Kasumi-1 (cell line): ENCODE results near the gene PRKAA2.

Experiments used
- DNase-seq, 2 experiments: peaks; one replicate each; lab custom pipeline; 2025; lab: John Stamatoyannopoulos, UW

PRKAA2 gene

DNA sequence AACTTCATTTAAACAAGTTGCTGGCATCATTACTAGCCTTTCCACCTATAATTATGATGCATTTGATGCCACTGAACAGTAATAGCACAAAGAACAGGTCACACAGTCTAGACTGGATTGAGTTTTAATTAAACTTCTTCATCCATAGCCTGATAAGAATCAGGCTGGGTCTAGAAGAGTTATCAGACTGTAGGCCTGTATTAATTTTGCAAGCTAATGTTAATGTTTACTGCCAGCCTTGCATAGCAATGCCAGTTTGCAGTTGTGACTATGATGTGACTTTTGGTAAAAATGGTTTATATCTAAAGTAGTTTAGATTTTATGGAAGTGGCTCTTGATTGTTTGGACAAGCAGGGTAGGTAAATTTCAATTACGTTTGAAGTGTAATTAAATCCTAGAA lies 68.0 kb downstream of the PRKAA2 start:
- no peak for DNase-seq

DNA sequence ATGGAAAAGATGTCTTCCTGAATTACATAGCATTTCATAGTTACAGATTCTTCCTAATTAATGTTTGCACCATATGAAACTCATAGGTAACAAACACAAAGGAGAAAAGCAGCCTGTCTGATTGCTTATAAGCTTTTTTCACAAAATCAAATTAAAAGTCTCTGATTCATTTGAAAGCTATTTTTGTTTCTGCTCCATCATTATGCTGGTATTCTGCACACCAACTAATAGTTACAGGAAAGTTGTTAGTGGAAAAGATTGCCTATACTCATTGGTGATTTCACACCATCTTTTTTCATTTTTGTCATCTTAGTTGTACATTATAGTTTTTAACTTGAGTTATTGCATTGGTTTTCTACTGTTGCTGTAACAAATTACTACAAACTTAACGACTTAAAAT lies 70.0 kb downstream of the PRKAA2 start:
- no peak for DNase-seq

DNA sequence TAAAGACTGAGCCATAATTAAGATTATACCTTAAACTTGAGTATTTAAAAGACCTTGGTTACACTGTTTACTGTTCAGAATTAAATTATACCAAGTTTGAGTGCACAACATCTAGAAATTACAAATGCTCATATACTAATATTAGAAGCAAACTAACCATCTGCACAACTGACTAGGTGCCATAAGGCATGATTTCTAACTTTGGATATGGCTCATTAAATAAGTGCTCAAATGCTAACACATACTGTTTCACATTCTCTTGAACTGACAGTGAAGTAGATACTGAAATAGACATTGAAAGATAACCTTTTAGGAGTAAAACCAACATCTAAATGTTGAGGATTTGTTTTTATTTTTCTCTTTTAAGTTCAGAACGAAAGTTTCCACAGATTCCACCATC lies 74.1 kb downstream of the PRKAA2 start:
- no peak for DNase-seq

DNA sequence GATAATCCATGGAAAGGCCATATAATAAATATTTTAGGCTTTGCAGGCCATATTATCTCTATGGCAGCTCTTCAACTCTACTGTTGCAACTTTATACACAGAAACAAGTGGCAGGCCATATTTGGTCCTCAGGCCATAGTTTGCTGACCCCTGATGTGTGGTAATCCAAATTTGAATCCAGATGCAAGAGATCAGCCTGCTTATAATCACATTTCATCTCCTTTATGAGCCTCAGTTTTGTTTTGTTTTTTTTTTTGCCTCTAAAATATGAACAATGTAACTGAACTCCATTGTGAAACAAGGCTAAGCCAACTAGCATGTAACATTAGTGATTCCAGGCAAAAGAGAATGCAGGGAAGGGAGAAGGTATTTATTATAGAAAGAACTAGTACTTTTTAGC lies 81.6 kb downstream of the PRKAA2 start:
- no peak for DNase-seq

DNA sequence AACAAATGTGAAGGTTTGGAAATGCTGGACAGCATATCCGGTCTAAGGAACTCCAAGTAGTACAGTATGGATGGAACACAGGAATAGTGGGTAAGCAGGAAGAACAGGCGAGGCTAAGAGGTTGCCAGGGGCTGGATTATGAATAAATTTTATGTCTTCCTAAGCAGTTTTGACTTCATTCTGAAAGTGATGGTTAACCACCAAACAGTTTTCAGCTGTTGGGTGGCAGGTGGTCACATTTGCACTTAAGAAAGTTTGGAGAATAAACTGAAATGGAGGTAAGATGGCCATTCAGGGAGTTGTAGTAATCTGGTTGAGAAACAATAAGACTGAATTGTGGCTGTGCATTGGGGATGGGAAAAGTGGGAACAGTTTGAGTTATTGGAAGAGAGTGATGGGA lies 83.8 kb downstream of the PRKAA2 start:
- no peak for DNase-seq

DNA sequence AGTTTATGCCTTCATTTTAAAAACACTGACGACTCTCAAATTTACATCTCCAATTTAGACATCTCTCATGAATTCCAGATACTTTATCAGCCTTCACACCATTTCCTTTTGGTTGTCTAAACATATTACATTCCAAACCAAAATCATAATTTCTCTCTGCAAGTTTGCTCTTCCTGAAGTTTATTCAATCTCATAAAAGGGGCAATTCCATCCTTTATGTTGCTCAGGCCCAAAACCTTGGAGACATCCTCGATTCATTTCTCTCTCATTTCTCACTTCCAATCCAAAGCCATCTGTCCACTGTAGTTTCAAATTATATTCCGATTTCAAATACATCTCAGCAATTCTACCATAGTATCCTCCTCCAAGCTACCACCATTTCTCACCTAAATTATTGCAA lies 100.1 kb downstream of the PRKAA2 start:
- DNase-seq = no peak

DNA sequence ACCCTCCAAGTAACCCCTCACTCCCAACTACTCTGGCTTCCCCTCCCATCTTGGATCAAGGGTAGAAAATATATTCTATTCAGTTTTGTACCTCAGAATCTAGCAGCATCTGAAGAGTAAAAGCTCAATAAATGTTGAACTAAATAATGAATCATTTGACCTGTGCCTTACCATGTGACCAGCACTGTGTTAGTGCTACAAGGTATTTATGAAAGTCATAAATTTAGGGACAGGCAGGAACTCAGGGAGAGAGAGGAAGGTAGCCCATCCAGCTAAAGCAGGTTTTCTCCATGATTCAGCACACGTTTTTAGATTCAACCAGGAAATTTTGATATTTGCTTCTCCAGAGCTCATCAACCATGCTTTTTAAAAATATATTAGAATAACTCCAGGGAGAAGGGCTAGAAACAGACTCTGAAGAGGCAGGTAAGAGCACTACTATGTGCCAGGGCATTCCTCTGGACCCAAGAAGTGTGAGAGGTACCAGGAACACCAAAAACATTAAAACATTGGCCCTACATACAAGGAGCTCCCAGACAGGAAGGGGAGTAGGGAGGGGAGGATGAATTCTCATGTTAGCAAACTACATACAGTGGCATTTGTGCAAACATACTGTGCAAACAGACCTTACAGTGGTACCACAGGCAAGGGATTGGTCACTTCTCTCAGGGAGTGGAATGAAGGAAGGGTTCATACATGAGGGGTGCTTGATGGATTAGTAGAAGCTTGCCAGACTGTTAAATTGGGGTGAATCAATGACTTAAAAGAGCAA lies 109.8 kb downstream of the PRKAA2 start:
- DNase-seq = no peak

DNA sequence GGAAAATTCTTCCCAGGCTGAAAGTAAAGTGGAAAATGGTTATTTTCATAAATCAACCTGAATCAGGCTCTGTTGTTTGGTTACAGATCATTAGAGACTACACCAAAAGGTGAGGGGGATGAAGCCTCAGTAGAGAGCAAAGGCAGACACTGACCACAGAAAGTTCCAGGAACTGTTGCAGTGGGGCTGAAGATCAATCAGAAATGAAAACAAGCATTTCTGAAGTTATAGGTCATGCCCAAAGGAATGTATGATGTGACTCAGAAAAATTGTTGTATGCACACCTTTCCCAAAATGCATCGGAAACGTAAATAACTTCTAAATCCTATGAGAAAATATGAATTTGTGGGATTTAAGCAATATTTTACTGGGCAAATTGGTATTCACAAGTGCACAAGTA lies 110.8 kb downstream of the PRKAA2 start:
- DNase-seq = no peak

DNA sequence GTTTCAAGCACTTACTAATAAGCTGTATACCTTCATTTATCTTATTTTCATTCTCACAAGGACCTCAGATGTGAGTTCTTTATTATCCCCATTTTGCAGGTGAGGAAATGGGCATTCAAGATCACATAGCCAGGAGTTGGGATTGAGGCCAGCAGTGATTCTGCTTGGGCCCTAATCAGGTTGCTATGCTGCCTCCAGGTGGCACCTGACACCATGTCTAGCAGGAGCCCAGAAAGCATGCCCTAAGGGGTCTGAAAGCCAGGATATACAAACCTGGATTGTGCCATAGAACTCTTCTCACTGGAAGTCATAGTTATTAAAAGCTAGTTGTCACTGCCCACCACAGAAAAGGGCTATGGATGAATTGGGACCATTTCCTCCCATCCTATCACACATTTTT lies 113.0 kb downstream of the PRKAA2 start:
- DNase-seq = no peak

DNA sequence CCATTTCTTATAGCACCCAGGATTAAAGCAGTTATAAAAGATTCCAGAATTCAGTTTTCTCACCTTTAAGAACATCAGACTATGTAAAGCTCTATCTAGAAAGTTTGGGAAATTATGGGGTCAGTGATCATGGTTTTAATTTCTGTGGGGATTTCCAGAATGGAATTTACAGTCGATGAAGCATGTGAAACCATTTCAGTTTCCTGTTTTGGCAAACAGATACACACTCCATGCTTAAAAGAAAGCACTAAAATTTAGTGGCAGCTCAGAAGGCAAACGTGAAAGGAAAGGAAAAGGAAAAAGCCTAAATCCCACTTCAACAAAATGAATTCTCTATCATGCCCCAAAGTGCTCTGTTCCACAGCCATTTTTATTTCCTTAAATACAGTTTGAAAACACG lies 113.7 kb downstream of the PRKAA2 start:
- DNase-seq = no peak
